Glomerular endothelial cell (primary cell): ENCODE results near the gene DYSF. TPM values are rescaled to one million over a fixed set of nuclear protein-coding genes. Genes with fewer than 3 reads are reported as not detected.
A peak's percentile ranks its signal among the peaks of the same experiment; 100 is the strongest.

Source experiments
- DNase-seq: peaks from one replicate; pipeline ENCODE4 v3.0.0-alpha.2; 2011; ENCODE audit warnings: low read depth, low spot score; ENCODE audit errors: extremely low read depth
- total RNA-seq: library from RNA; depleted of rRNA; stranded (reverse); fragments of >200 nt; gene quantifications from 2 replicates; pipeline ENCODE4 v1.2.3, GENCODE V29; 2015

DYSF gene
- total RNA-seq, 1 donor from 2014 or later = 300 TPM

GRCh38 chr2:71521436-71521950 is 68.1 kb downstream of the DYSF start:
- no peak for DNase-seq

DNA sequence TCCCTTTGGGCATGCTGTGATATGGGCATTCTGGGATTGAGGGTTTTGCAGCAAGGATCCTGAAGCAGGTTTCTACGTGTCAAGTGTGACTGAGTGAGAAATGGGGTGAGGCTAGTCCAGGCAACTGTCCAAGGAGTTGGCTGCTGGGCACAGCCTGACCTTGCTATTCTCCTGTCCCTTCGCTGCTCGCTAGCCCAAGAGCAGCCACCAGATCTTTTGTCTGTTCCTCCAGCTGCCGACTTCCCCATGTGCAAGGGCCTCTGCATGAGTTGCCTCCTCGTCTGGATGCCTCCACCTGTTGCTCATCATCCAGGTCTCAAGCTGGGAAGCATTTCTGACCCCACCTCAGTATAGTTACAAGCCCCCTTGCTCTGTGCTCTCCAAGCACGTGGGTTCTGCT is 71.1 kb downstream of the DYSF start:
- no peak for DNase-seq

GRCh38 chr2:71526141-71526540 is 72.8 kb downstream of the DYSF start:
- no peak for DNase-seq

- DNase-seq = no peak
Observed at GRCh38 chr2:71526975-71527374, 73.6 kb downstream of the DYSF start.

DNA sequence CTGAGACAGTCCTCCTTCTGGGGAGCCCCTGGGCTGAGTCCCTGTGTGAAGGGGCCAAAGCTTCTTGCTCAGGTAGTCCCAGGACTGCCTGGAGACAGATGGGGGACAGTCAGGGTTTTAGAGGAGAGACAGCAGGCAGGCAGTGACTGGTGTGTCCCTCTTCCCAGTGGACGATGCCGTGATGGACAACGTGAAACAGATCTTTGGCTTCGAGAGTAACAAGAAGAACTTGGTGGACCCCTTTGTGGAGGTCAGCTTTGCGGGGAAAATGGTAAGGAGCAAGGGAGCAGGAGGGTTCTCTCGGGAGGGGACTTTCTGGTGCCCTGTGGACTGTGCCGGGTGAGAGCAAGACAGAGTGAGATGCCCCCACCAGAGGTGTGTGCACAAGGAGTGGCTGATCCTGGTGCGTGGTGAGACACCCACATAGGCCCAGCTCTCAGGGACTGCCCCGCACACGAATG is 74.8 kb downstream of the DYSF start:
- DNase-seq = no peak

GRCh38 chr2:71528749-71529148 is 75.4 kb downstream of the DYSF start:
- DNase-seq = no peak

- no peak for DNase-seq
Observed at GRCh38 chr2:71530211-71530610, 76.8 kb downstream of the DYSF start.

GRCh38 chr2:71530641-71531332 is 77.4 kb downstream of the DYSF start:
- peak; percentile 44 for DNase-seq

DNA sequence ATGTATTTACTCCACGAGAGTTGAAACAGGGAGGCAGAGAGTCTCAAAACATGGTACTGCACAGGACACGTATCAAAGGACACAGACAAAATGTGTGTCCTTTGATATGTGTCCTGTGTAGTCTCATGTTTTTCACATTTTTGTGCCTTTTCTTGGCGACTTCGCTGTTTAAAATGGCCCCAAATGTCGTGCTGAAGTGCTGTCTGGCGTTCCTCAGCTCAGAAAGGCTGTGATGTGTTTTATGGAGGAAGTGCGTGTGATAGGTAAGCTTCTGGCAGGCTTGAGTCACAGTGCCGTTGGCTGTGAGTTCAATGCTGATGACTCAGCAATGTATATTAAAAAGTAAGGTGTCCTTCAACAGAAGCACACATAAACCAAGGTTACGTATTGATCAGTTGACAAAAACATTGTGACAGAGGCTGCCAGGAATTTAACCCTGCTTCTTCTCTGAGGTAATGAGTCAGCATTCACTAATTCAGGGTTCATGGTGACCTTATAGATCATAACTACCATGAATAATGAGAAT is 78.2 kb downstream of the DYSF start:
- DNase-seq = peak; percentile 29

GRCh38 chr2:71532327-71532726 is 79.0 kb downstream of the DYSF start:
- DNase-seq = no peak

- DNase-seq = no peak
Observed at GRCh38 chr2:71534201-71534600, 80.8 kb downstream of the DYSF start.

DNA sequence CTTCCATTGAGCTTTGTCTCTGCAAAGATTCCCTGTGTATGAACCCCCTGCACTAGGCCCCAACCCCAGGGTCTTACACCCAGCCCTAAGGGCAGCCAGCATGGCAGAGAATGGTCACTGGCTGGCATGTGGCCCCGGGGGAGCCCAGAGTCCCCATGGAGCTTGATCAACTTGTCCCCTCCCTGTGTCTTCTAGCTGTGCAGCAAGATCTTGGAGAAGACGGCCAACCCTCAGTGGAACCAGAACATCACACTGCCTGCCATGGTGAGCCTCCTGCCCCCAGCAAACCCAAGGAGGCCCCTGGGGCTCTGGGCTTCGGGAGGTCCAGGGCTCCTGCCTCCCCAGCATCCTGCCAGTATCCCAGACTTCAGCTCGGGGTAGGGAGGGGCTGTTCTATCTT is 81.5 kb downstream of the DYSF start:
- no peak for DNase-seq

- DNase-seq = no peak
Observed at GRCh38 chr2:71535526-71535925, 82.2 kb downstream of the DYSF start.

DNA sequence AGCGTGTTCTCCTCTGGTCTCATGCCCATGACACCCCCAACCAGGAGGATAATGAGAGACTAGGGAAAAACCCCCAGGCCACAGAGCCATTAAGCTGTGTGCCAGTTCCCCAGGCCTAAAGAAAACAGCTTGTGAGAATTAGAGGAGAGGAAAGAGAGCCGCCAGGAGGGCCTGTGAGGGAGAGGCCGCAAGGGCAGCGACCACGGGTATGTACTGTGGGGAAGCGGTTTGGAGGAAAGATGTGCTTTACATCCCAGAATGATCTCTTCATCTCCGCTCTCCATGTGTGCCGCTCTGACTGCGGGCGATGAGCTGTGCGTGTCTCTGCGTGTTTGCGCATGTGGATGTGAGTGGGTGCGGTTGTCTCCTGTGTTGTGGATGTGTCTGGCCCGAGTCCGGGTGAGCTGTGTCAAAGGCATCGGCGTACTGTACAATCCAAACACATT is 82.9 kb downstream of the DYSF start:
- DNase-seq = no peak

GRCh38 chr2:71538241-71538640 is 84.9 kb downstream of the DYSF start:
- DNase-seq = no peak

DNA sequence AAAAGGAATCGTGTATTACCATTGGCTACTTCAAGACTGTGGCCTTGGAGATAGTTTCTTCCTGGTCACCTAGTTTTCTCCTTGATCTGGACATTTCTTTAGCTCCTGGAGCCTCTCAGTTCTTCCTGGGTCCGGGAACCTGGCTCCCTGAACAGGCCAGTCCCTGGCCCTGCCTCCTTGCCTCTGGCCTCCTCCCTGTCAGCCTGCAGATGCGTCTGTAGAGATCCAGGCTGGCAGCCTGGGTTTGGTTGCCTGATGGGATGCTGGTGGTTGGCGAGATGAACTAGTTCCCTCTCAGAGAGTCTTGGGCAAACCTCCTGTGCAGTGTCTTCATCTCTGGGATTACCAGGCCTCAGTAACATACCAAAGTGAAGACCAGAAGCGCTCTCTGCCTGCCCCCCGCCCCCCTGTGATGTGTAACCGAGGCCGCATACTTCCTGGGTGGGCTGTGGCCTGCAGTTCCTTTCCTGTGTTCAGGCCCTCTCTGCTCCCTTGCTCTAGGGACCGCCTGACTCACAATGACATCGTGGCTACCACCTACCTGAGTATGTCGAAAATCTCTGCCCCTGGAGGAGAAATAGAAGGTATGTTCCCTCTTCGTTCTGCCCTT is 85.4 kb downstream of the DYSF start:
- no peak for DNase-seq

DNA sequence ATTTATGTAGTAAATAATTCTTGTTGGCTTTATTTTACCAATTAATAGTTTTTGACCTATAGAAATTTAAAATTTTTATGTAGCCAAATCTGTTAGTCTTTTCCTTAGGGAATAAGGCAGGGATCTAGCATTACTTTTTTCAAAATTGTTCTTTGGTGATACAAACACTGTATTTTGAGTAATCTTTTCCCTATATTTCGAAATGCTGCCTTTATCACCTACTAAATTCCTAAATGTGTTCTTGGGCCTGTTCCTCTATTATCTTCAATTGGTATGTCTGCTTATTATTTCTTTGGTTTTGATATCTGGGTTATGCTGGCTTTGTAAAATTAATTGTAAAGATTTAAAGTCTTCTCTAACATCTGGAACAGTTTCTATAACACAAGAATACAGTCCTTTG is 87.5 kb downstream of the DYSF start:
- no peak for DNase-seq

DNA sequence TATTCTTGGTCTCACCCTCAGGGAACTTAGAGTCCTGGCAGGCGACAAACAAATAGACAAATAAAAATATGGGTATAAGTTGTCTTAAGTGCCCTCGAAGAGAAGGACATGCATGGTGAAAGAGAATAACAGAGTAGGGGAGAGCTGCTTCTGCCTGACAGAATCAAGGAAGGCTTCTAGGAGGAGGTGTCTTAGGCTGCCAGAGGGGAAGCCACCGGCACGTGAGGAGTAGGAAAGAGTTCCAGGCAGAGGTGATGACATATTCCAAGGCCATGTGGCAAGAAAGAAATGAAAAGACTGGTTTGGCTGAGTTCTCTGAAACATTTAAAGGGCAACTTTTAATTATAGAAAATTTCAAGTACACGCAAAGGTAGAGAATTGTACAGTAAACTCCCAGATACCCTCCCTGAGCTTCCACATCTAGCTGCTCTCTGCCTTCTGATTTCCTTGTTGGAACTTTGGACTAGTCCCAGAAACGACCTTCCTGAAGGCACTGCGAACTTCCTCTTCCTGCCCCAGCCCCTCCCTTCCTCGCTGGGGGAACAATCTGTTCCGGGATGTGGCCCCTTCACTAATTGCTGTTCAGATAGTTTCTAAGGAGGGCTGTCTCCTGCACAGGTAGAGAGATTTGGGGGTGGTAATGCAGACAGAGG is 91.7 kb downstream of the DYSF start:
- DNase-seq = peak; percentile 16

DNA sequence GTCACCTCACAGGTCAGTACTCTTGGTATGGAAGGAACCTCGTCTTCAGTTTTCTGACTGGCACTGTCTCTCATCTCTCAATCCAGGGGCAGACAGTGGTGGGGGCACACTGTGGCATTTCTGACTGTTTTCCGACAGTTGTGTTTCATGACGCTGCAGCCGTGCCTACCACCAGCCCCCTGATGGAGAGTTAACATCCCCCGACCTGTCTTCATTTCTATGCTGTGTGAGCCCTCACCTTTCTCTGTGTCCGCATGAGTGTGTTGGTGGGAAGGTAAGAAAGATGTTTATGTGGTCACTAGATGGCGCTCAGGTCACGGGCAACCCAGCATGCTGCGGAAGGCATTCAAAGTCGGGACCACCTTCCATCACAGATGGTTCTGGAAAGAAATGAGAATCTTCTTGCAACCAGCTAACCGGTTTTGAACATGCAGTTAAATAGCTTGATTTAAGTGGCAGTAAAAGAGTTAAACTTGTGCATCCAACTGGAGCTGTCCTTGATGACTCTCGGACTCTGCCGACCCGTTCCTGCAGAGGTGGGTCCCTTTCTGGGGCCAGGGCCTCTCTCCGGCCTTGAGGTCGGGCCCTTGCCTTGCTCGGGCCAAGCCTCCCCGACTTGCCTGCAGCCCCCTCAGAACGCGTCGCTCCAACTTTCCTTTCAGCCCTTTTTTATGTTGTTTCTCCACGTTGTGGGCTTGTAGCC is 92.4 kb downstream of the DYSF start:
- peak; percentile 25 for DNase-seq

DNA sequence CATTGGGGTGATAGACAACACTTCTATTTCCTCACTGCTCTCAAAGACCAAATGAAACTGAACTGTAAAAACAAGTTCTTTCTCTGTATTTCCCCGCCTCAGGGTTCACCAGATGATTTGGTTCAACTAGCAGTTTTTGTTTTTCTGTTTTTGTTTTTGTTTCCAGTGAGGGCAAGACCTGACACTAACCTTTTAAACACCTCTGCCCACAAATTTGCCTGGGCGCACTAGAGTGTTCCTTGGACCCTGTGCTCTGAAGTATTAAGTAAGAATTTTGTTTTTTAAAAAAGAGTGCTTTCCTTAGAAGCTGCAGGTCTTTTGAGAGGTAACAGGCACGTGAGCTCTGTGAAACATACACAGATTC is 92.9 kb downstream of the DYSF start:
- no peak for DNase-seq

DNA sequence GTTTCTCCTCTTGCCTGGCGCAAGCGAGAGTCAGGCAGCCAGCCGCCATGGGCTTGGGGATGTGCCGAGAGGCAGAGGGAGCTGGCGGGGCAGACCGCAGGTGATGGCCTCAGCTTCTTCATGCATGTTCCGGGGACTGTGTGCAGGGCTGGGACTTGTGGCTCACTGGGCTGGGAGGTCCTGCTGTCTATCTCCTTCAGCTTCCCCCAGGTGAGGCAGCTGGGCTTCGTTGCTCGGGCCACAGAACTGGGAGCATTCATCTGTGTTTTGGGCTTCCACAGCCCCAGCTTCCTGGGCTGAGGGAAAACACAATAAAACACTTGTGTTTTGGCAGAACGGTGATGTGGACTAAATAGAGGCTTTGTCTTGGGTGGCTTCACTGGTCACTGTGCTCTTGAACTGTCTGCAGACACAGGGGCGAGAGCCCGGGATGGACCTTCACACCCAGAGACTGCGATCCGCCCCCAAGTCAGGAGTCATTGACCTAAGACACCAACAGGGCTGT is 93.5 kb downstream of the DYSF start:
- no peak for DNase-seq
